Suppressor macrophage treated with lipopolysaccharide for 4 hours (primary cell): ENCODE measurements around the gene CHN1.

Source experiments
- DNase-seq: peaks from one replicate; pipeline ENCODE4 v3.0.0-alpha.2; 2020

The CHN1 gene

DNA sequence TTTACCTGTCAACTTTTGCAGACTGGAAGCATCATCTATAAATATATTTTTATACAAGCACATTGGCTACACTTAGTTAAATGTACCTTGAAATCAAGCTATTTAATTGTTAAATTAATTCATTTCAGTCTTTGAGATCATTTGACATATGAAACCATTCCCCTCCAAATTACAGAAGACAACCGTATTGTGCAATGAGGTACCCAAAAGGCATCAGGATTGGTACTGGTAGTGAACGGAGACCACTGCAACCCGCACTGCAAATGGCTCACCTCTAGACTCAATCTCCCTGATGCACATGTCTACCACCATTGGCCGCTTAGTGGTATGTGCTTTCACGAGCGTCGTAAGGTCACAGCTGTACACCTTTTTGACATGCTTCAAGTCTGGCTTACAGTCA lies 193.1 kb downstream of the CHN1 start:
- no peak for DNase-seq

DNA sequence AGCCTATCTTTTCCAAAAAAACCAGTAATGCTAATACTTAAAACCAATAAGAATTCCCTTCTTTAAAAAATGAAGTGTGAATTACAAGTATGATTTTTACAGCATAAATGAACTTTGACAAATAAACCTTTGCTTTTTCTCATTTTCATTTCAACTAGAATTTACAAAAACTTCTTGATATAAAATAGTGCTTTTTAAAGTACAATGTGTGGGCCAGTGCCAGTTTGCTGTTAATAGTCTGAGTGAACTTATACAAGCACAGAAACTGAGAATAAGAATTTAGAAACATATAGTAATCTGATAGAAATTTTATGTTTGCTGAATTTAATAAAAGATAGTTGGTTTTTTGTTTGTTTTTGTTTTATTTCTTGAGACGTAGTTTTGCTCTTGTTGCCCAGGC lies 197.2 kb downstream of the CHN1 start:
- no peak for DNase-seq

DNA sequence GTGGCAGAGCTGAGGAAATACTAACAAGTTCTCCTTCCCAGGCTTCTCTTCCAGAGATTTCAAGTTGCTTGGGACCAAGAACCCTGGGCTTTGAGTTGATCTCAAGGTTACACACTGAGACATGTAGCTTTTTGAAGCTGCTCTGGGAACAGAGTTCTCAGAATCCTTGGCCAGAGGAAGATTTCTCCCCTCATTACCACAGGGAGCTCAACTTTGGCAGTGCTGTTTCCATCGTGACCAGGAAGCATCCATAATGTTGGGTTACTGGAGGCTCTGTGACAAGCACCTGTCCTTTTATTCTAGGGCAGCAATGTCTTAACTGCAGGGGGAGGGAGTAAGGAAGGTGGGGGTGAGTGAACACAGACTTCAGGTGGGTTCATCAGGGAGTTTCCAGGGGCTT lies 199.4 kb downstream of the CHN1 start:
- no peak for DNase-seq

DNA sequence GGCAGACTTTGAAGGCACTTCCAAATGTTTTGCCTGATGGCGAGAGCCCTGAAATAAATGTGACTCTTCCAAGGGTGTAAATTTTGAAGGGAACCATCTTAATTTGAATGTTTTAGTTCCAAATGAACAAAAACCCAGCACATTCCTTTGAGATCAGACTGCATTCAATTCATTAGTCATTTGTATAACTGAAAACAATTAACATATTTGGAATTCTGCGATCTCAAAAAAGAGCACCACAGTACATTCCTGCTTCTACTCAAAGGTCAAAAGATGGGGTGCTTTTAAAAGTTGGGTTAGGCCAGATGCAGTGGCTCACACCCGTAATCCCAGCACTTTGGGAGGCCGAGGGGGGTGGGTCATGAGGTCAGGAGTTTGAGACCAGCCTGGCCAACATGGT lies 202.7 kb downstream of the CHN1 start:
- DNase-seq, result no peak

- DNase-seq, result no peak
These were observed 204.6 kb downstream of the CHN1 start for GRCh38 chr2:174800436-174801205.

- no peak for DNase-seq
These were observed 206.4 kb downstream of the CHN1 start for GRCh38 chr2:174798801-174799200.

GRCh38 chr2:174797781-174798276 lies 207.4 kb downstream of the CHN1 start:
- peak; percentile 74 for DNase-seq

DNA sequence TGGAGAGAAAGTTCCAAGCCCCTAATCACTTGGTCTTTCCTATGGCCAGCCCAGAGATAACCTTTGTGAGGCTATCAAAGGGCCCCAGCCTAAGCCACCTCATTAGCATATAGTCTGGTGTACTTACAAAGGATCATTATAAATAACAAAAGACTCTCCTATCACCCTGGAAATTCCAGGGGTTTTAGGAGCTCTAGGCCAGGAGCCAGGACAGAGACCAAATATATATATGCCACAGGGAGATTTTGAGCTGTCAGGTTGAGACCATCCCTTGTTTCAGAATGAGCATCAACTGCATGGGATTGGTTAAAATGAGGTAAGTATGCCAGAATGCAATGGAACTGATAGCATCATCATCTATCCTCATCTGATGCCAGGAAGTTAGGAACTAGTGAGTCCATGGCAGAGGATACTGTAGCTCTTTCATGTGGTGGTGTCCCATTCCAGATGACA lies 208.8 kb downstream of the CHN1 start:
- peak; percentile 12 for DNase-seq

GRCh38 chr2:174794851-174795374 lies 210.3 kb downstream of the CHN1 start:
- DNase-seq, result no peak

GRCh38 chr2:174792309-174793025 lies 212.7 kb downstream of the CHN1 start:
- no peak for DNase-seq

DNA sequence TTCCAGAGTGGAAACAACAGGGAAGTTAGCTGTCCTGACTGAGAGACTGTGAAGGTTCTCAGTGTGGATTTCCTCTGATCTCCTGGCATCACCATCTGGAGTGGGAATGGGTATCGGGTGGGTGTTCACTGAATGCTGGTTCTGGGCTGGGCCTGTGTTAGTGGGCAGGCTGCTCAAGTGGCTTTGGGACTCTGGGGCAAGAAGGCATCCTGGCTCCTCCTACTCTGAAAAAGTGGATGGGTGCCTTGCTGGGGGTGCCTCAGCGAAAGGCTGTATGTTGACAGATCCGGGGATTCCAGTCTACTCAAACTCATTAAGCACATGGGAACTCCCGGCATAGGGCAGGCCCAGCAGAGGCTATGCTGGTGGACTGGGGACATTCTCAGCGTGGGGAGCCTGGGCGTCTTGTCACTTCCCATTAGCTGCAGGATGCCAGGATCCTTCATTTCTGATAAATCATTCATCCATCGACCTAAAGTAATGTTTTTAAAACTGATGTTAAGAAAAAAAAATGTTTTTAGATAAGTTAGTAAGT lies 213.4 kb downstream of the CHN1 start:
- DNase-seq, result no peak

- no peak for DNase-seq
These were observed 214.2 kb downstream of the CHN1 start for GRCh38 chr2:174791020-174791419.

GRCh38 chr2:174789001-174789400 lies 216.2 kb downstream of the CHN1 start:
- DNase-seq, result no peak

- no peak for DNase-seq
These were observed 216.8 kb downstream of the CHN1 start for GRCh38 chr2:174788291-174788929.

GRCh38 chr2:174787487-174788205 lies 217.5 kb downstream of the CHN1 start:
- DNase-seq, result no peak

DNA sequence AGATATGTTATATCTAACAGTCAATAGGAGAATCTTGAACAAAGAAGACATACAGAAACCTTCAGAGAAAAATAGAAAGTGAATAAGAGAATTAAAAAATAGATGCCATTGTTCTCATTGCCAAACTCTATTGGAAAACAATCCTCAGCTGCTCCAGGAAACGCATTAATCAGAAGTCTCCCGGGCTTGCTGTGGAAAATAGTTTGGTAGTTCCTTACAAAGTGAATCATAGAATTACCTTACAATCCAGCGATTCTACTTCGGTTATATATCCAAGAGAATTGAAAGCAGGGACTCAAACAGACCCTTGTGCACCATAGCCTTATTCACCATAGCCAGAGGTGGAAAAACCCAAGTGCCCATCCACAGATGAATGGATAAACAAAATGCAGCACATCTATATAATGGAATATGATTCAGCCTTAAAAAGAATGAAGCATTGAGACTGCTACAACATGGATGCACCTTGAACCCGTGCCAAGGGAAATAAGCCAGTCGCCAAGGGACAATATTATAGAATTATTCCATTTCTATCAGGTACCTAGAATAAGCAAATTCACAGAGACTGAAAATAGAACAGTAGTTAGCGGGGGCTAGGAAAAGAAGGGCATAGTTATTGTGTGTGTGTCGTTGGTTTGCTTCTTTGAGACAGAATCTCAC lies 219.0 kb downstream of the CHN1 start:
- DNase-seq, result no peak

- DNase-seq, result no peak
These were observed 219.7 kb downstream of the CHN1 start for GRCh38 chr2:174785481-174785880.

DNA sequence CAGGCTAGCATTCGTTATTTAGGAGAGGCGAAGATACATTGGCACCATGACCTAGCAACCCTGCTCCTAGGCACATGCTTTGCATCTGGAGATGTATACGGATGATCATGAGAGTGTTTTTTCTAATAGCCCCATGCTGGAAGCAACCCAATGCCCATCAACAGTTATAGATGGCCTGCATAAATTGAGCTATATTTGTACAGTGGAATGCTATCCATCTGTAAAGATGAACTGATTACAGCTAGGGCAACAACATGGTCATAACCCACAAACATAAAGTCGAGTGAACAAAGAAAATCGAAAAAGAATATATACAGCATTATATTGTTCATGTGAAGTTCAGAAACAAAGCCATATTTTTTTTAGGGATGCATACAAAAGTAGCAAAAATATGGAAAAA lies 220.3 kb downstream of the CHN1 start:
- DNase-seq, result no peak

DNA sequence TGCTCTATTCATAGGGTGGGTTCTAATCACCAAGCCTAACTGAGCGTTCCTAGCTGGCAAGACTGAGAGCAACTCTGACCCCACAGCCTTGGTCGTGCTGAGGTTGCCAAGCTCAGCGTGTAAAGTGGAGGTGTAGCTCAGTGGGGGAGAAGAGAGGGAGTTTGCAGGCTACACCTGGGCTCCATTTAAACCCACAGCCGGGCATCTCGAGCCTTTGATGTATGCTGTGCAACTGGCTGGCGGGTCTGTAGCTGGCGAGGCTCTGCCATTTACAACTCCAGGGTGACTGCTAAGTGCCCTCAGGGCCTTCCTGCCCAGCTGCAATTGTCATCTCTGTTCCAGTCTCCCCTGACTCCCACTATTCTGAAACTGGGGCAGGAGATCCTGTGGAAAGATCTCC lies 220.9 kb downstream of the CHN1 start:
- no peak for DNase-seq

- no peak for DNase-seq
These were observed 223.2 kb downstream of the CHN1 start for GRCh38 chr2:174781996-174782395.

DNA sequence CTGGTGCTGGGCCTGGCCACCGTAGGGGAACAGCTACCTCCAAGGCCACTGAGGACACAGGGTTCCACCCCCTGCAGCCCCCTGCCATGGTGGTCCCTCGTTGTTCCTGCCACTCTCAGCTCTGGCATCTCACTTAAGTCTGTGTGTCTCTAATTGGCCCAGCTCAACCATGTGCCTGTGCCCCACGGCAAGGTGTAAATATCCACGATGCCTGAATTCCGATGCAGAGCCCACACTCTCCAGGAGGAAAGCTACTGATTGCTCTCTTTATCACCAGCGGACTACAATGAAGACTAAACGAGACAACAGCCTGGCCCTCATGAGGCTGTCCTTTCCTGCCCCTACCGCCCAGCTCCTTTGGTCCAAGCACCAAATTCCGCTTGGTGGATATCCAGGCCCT lies 223.9 kb downstream of the CHN1 start:
- no peak for DNase-seq

- DNase-seq, result no peak
These were observed 224.3 kb downstream of the CHN1 start for GRCh38 chr2:174780856-174781255.
